ENCODE results near the gene HEG1.
"Not testable (repeated sequence)": the region's sequence is repeated elsewhere in the genome, so short reads cannot be mapped to it uniquely, and the experiment has no call there.

Gene HEG1

GRCh38 chr3:125055913-125056745 is at the start of gene HEG1:
Gene HEG1, minus strand, starts transcription at chr3:125055997. Its CDS starts 107 bp downstream, at chr3:125055890.
- DNase-seq: peak; percentile 72

- DNase-seq: no peak
These were observed 49.3 kb upstream of the HEG1 start for GRCh38 chr3:125105116-125105515.

GRCh38 chr3:125104639-125105038 is 48.8 kb upstream of the HEG1 start:
- no peak for DNase-seq

- DNase-seq: no peak
These were observed 47.6 kb upstream of the HEG1 start for GRCh38 chr3:125103406-125103805.

- no peak for DNase-seq
These were observed 46.7 kb upstream of the HEG1 start for GRCh38 chr3:125102470-125102869.

- DNase-seq: peak; percentile 51
These were observed 43.0 kb upstream of the HEG1 start for GRCh38 chr3:125098611-125099291.

- no peak for DNase-seq
These were observed 34.9 kb upstream of the HEG1 start for GRCh38 chr3:125090649-125091048.

- no peak for DNase-seq
These were observed 32.1 kb upstream of the HEG1 start for GRCh38 chr3:125087768-125088391.

- DNase-seq: no peak
These were observed 29.4 kb upstream of the HEG1 start for GRCh38 chr3:125085166-125085565.

- no peak for DNase-seq
These were observed 28.0 kb upstream of the HEG1 start for GRCh38 chr3:125083776-125084175.

GRCh38 chr3:125082339-125082738 is 26.5 kb upstream of the HEG1 start:
- DNase-seq: not testable (repeated sequence)

- DNase-seq: no peak
These were observed 24.3 kb upstream of the HEG1 start for GRCh38 chr3:125080077-125080476.

GRCh38 chr3:125079675-125080045 is 23.9 kb upstream of the HEG1 start:
- DNase-seq: no peak

GRCh38 chr3:125078951-125079674 is 23.3 kb upstream of the HEG1 start:
- DNase-seq: no peak

GRCh38 chr3:125077864-125078263 is 22.1 kb upstream of the HEG1 start:
- no peak for DNase-seq

- no peak for DNase-seq
These were observed 20.7 kb upstream of the HEG1 start for GRCh38 chr3:125076464-125076863.

- no peak for DNase-seq
These were observed 19.9 kb upstream of the HEG1 start for GRCh38 chr3:125075738-125076137.

- DNase-seq: no peak
These were observed 17.7 kb upstream of the HEG1 start for GRCh38 chr3:125073390-125073905.

- DNase-seq: no peak
These were observed 17.1 kb upstream of the HEG1 start for GRCh38 chr3:125072749-125073389.

- no peak for DNase-seq
These were observed 16.5 kb upstream of the HEG1 start for GRCh38 chr3:125072301-125072700.

GRCh38 chr3:125069968-125070745 is 14.4 kb upstream of the HEG1 start:
- no peak for DNase-seq

- peak; percentile 68 for DNase-seq
These were observed 13.7 kb upstream of the HEG1 start for GRCh38 chr3:125069452-125069851.
